ENCODE measurements around the gene NRP2.

- TF ChIP-seq CTCF (conservative IDR thresholded peaks at IDR 0.05; ENCODE audit: low read length): no peak
- no peak for TF ChIP-seq EZH2phosphoT487 (IDR thresholded peaks at IDR 0.05; ENCODE audit: borderline replicate concordance)
These were observed 21.3 kb downstream of the NRP2 start for GRCh38 chr2:205703471-205704126.
